GM12878 (cell line): ENCODE measurements around the gene MEIKIN. TPM values are rescaled to one million over a fixed set of nuclear protein-coding genes. Genes with fewer than 3 reads are reported as not detected.

Experiments used
- ATAC-seq: fragments of 200-7000 bp; cut with Tn5 transposase; 3 replicates; pipeline ENCODE4 v1.9.1; 2020; ENCODE audit warnings: mild to moderate bottlenecking, moderate library complexity
- BruUV-seq: library from RNA; stranded (reverse); fragments of 400-500 nt; replicated peaks from 2 replicates; lab custom pipeline; 2021; lab: Mats Ljungman, UMichigan
- CTCF ChIA-PET: fragments of 300-600 bp; sonication (Branson Sonifier 250); formaldehyde crosslinking; extraction: SDS; loops from one replicate; lab custom pipeline; 2021; ENCODE audit warnings: inconsistent platforms; lab: Yijun Ruan, JAX
- POLR2A ChIA-PET: fragments of 350-600 bp; formaldehyde crosslinking; extraction: SDS; loops from one replicate; lab custom pipeline; 2021; ENCODE audit warnings: inconsistent platforms; lab: Charles Lee
- RAD21 ChIA-PET: fragments of 300-600 bp; sonication (Branson Sonifier 250); formaldehyde crosslinking; loops from one replicate; lab custom pipeline; 2023; ENCODE audit warnings: antibody characterized with exemption; ENCODE audit not compliant: unreplicated experiment; lab: Charles Lee
- SMC1A ChIA-PET: fragments of 300-600 bp; sonication (Branson Sonifier 250); formaldehyde crosslinking; loops from one replicate; lab custom pipeline; 2023; ENCODE audit not compliant: unreplicated experiment, uncharacterized antibody; lab: Charles Lee
- DNase-seq: peaks from one replicate; pipeline ENCODE4 v3.0.0-alpha.2; 2011; ENCODE audit warnings: low read depth, low spot score
- FAIRE-seq: peaks from 3 replicates; lab custom pipeline; 2011; peaks lifted over from hg19 to GRCh38; lab: Jason Lieb, UNC
- H2AFZ ChIP-seq: 2 replicates; pipeline ENCODE4 v1.6.0; 2011; ENCODE audit warnings: low read depth, low read length, control low read depth; ENCODE audit not compliant: control insufficient read depth
- H3K27ac ChIP-seq: 2 replicates; pipeline ENCODE4 v1.5.1; 2011; ENCODE audit warnings: control low read depth; ENCODE audit not compliant: control insufficient read depth, insufficient read depth
- H3K27me3 ChIP-seq, 2 experiments: replicated peaks in 1 of 2; 2 replicates each; pipeline versions ENCODE4 v1.6.0 to v1.6.1; 2011; ENCODE audit warnings: low read length in 1 of 2; ENCODE audit not compliant: control insufficient read depth in 2 of 2, insufficient read depth in 2 of 2
- H3K36me3 ChIP-seq, 2 experiments: 2 replicates each; pipeline ENCODE4 v1.5.1; 2011; ENCODE audit warnings: low read length in 1 of 2; ENCODE audit not compliant: control insufficient read depth in 2 of 2, insufficient read depth in 2 of 2
- H3K4me1 ChIP-seq: 2 replicates; pipeline ENCODE4 v1.6.1; 2011; ENCODE audit warnings: mild to moderate bottlenecking, low read length, moderate library complexity, mixed read lengths; ENCODE audit not compliant: control insufficient read depth, insufficient read depth
- H3K4me2 ChIP-seq: 2 replicates; pipeline ENCODE4 v1.6.0; 2011; ENCODE audit warnings: control low read depth; ENCODE audit not compliant: control insufficient read depth, insufficient read depth
- H3K4me3 ChIP-seq: fragments of 200-600 bp; sonication (generic); 2 replicates; pipeline ENCODE4 v1.5.1; 2016
- H3K79me2 ChIP-seq: 2 replicates; pipeline ENCODE4 v1.6.0; 2011; ENCODE audit warnings: low read length; ENCODE audit not compliant: control insufficient read depth, insufficient read depth
- H3K9ac ChIP-seq: 2 replicates; pipeline ENCODE4 v1.8.0; 2011; ENCODE audit warnings: low read length, control low read depth, mixed read lengths; ENCODE audit not compliant: control insufficient read depth, insufficient read depth
- H3K9me3 ChIP-seq: replicated peaks from 3 replicates; pipeline ENCODE4 v1.5.1; 2011; ENCODE audit warnings: mild to moderate bottlenecking, low read length; ENCODE audit not compliant: control insufficient read depth, insufficient read depth
- H4K20me1 ChIP-seq: 2 replicates; pipeline ENCODE4 v1.6.0; 2011; ENCODE audit not compliant: control insufficient read depth, insufficient read depth
- CBFB ChIP-seq: IDR thresholded peaks from 2 replicates; pipeline ENCODE4 v1.6.1; 2016; ENCODE audit warnings: antibody characterized with exemption, low read depth
- CTCF ChIP-seq, 3 experiments: IDR thresholded peaks in 2 of 3; conservative IDR thresholded peaks in 1 of 3; 2 replicates each; pipeline ENCODE4 v1.5.1; 2011; ENCODE audit warnings: low read depth in 3 of 3, low read length in 3 of 3, mild to moderate bottlenecking in 3 of 3, control low read depth in 2 of 3, moderate library complexity in 2 of 3, inconsistent platforms in 1 of 3, mixed read lengths in 1 of 3; ENCODE audit not compliant: control insufficient read depth in 2 of 3, insufficient read depth in 1 of 3; ENCODE audit errors: extremely low read depth in 1 of 3
- EP300 ChIP-seq, 2 experiments: fragments of 150-350 bp in 1 of 2; IDR thresholded peaks; 2 replicates each; pipeline ENCODE4 v1.6.1; 2011 to 2012; ENCODE audit warnings: low read depth in 2 of 2, low read length in 2 of 2, borderline replicate concordance in 1 of 2, improper control_type of control experiment in 1 of 2, inconsistent platforms in 1 of 2; ENCODE audit not compliant: control insufficient read depth in 1 of 2
- ETV6 ChIP-seq, 2 experiments: fragments of 450-650 bp in 1 of 2; IDR thresholded peaks in 1 of 2; conservative IDR thresholded peaks in 1 of 2; 2 replicates each; pipeline ENCODE4 v1.6.1; 2014; ENCODE audit warnings: antibody characterized with exemption in 1 of 2, borderline replicate concordance in 1 of 2, low read depth in 1 of 2, mild to moderate bottlenecking in 1 of 2, moderate library complexity in 1 of 2
- GATAD2B ChIP-seq: fragments of 450-650 bp; conservative IDR thresholded peaks from 2 replicates; pipeline ENCODE4 v1.6.1; 2017; ENCODE audit warnings: low read depth, mild to moderate bottlenecking, moderate library complexity
- NR2C2 ChIP-seq: IDR thresholded peaks from 2 replicates; pipeline ENCODE4 v1.6.1; 2011; ENCODE audit warnings: borderline replicate concordance, low read depth; ENCODE audit not compliant: control insufficient read depth, insufficient read length
- PML ChIP-seq: IDR thresholded peaks from 2 replicates; pipeline ENCODE4 v1.6.1; 2012; ENCODE audit warnings: low read length, inconsistent platforms
- RAD21 ChIP-seq: IDR thresholded peaks from 2 replicates; pipeline ENCODE4 v1.6.1; 2011; ENCODE audit warnings: mild to moderate bottlenecking, low read depth, low read length, moderate library complexity; ENCODE audit not compliant: insufficient read depth
- RELB ChIP-seq: fragments of 450-650 bp; IDR thresholded peaks from 2 replicates; pipeline ENCODE4 v1.6.1; 2017; ENCODE audit warnings: low read depth, mild to moderate bottlenecking, moderate library complexity
- SMARCA5 ChIP-seq: fragments of 450-650 bp; IDR thresholded peaks from 2 replicates; pipeline ENCODE4 v1.6.1; 2017; ENCODE audit warnings: mild to moderate bottlenecking
- SREBF1 ChIP-seq: IDR thresholded peaks from 2 replicates; pipeline ENCODE4 v1.6.1; 2012; ENCODE audit warnings: mild to moderate bottlenecking, low read length
- SUPT20H ChIP-seq: IDR thresholded peaks from 2 replicates; pipeline ENCODE4 v1.6.1; 2011; ENCODE audit warnings: low read depth, mild to moderate bottlenecking, low read length, moderate library complexity, borderline replicate concordance; ENCODE audit not compliant: control insufficient read depth
- ZNF217 ChIP-seq: fragments of 450-650 bp; IDR thresholded peaks from 2 replicates; pipeline ENCODE4 v1.6.1; 2017; ENCODE audit warnings: antibody characterized with exemption, mild to moderate bottlenecking
- WGBS: methylation state at CpG from one replicate; pipeline ENCODE4 v1.1.6; 2016; ENCODE audit warnings: low lambda C conversion rate; ENCODE audit not compliant: insufficient replicate concordance, insufficient coverage; ENCODE audit errors: missing lambda C conversion rate; 5-methylcytosine and 5-hydroxymethylcytosine counted together
- in situ Hi-C: fragments of 300-500 bp; cut with MboI; formaldehyde crosslinking; loops from 9 replicates; pipeline ENCODE4 v1.14.3; 2018; ENCODE audit warnings: mixed read lengths
- intact Hi-C: fragments of 100-400 bp; cut with micrococcal nuclease; formaldehyde crosslinking; loops from one replicate; pipeline ENCODE4 v1.14.2; 2022; ENCODE audit not compliant: unreplicated experiment
- polyA plus RNA-seq, 11 experiments: library from polyadenylated mRNA; depleted of rRNA in 4 of 11; unstranded in 6 of 11; stranded (reverse) in 5 of 11; fragments of >200 nt; fragmentation: Nextera tagmentation in 4 of 11; fragmentation: Illumina TruSeq in 1 of 11; extraction: Ambion mirVana in 4 of 11; extraction: Trizol in 1 of 11; gene quantifications; 1 replicate in 1 of 11; 2 replicates in 10 of 11; pipeline versions ENCODE4 v1.2.1 to v1.2.3, GENCODE V29; 2011 to 2016; ENCODE audit warnings: inconsistent platforms in 2 of 11, missing spikeins in 2 of 11, low read depth in 1 of 11
- total RNA-seq, 4 experiments: library from RNA; depleted of rRNA in 3 of 4; stranded (reverse); fragments of >200 nt in 3 of 4; fragmentation: Illumina TruSeq in 1 of 4; extraction: Trizol in 1 of 4; gene quantifications; 2 replicates each; pipeline versions ENCODE4 v1.2.1 to v1.2.3, GENCODE V29; 2013 to 2021
- TF ChIP-seq, protein P1 (sequence below): fragments of 450-650 bp; conservative IDR thresholded peaks from 2 replicates; pipeline ENCODE4 v1.6.1; 2017; ENCODE audit warnings: mild to moderate bottlenecking, moderate library complexity
- TF ChIP-seq, protein P2 (sequence below): IDR thresholded peaks from 2 replicates; pipeline ENCODE4 v1.6.1; 2011; ENCODE audit warnings: low read depth, low read length, improper control_type of control experiment, borderline replicate concordance
- TF ChIP-seq, protein P3 (sequence below): fragments of 450-650 bp; IDR thresholded peaks from 2 replicates; pipeline ENCODE4 v1.6.1; 2017; ENCODE audit warnings: borderline replicate concordance

Gene MEIKIN
- total and polyA plus RNA-seq, 10 of the 15 experiments (the other 5 are each of a cell fraction or from before 2014, with no cell fraction given) = not detected

DNA sequence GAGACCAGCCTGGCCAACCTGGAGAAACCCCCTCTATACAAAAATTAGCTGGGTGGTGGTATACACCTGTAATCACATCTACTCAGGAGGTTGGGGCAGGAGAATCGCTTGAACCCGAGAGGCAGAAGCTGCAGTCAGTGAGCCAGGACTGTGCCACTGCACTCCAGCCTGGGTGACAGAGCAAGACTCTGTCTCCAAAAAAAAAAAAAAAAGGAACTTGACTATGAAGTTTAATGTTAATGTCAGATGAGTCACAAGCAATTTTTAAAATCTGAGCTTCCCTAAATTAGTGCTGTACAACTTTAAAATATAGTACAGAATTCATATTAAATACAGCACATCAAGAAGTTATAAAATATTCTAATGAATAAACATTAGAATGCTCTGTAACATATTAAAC is 1.5 kb downstream of the MEIKIN start:
- ATAC-seq = no peak
- Histone ChIP-seq H3K4me3 (no peak overlapping the region), H2AFZ (no peak overlapping the region), H3K4me2 (no peak overlapping the region), H3K4me1 (no peaks in the 10 kb centered on the region), H3K27me3 (peaks cover 0 to 2% of the 10 kb centered on the region in 2 experiments; a peak in 3 of 4 replicates), H4K20me1 (no peaks in the 10 kb centered on the region), H3K79me2 (no peaks in the 10 kb centered on the region), H3K9me3 (no peaks in the 10 kb centered on the region), H3K36me3 (no peaks in the 10 kb centered on the region), H3K9ac (no peak overlapping the region), H3K27ac (no peak overlapping the region)
- WGBS = 31% methylated on average over 2 of the region's 2 CpGs
- BruUV-seq = no TSS peak
- intact Hi-C loops = no loop called here
- in situ Hi-C loops = no loop called here
- ChIA-PET RAD21 (no interaction called here), POLR2A (no interaction called here), SMC1A (no interaction called here), CTCF (no interaction called here)
- no peak for FAIRE-seq
- DNase-seq = no peak
- no peak for TF ChIP-seq ETV6 (conservative IDR thresholded peaks at IDR 0.05 in 1 of 2, IDR thresholded peaks at IDR 0.05 in 1 of 2; ENCODE audit: borderline replicate concordance in 1 of 2, low read depth in 1 of 2)
- TF ChIP-seq, protein P1, sequence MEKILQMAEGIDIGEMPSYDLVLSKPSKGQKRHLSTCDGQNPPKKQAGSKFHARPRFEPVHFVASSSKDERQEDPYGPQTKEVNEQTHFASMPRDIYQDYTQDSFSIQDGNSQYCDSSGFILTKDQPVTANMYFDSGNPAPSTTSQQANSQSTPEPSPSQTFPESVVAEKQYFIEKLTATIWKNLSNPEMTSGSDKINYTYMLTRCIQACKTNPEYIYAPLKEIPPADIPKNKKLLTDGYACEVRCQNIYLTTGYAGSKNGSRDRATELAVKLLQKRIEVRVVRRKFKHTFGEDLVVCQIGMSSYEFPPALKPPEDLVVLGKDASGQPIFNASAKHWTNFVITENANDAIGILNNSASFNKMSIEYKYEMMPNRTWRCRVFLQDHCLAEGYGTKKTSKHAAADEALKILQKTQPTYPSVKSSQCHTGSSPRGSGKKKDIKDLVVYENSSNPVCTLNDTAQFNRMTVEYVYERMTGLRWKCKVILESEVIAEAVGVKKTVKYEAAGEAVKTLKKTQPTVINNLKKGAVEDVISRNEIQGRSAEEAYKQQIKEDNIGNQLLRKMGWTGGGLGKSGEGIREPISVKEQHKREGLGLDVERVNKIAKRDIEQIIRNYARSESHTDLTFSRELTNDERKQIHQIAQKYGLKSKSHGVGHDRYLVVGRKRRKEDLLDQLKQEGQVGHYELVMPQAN = no peak
- TF ChIP-seq SMARCA5 = no peak
- no peak for TF ChIP-seq SREBF1
- TF ChIP-seq, protein P2, sequence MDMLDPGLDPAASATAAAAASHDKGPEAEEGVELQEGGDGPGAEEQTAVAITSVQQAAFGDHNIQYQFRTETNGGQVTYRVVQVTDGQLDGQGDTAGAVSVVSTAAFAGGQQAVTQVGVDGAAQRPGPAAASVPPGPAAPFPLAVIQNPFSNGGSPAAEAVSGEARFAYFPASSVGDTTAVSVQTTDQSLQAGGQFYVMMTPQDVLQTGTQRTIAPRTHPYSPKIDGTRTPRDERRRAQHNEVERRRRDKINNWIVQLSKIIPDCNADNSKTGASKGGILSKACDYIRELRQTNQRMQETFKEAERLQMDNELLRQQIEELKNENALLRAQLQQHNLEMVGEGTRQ = no peak
- no peak for TF ChIP-seq CBFB
- no peak for TF ChIP-seq PML
- TF ChIP-seq RELB = no peak
- TF ChIP-seq, protein P3, sequence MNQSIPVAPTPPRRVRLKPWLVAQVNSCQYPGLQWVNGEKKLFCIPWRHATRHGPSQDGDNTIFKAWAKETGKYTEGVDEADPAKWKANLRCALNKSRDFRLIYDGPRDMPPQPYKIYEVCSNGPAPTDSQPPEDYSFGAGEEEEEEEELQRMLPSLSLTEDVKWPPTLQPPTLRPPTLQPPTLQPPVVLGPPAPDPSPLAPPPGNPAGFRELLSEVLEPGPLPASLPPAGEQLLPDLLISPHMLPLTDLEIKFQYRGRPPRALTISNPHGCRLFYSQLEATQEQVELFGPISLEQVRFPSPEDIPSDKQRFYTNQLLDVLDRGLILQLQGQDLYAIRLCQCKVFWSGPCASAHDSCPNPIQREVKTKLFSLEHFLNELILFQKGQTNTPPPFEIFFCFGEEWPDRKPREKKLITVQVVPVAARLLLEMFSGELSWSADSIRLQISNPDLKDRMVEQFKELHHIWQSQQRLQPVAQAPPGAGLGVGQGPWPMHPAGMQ = no peak
- no peak for TF ChIP-seq SUPT20H
- no peak for TF ChIP-seq ZNF217
- no peak for TF ChIP-seq EP300 (IDR thresholded peaks at IDR 0.05; ENCODE audit: borderline replicate concordance in 1 of 2, control insufficient read depth in 1 of 2, low read depth in 2 of 2, low read length in 2 of 2)
- no peak for TF ChIP-seq GATAD2B
- TF ChIP-seq NR2C2 = no peak
- no peak for TF ChIP-seq RAD21
- TF ChIP-seq CTCF (IDR thresholded peaks at IDR 0.05 in 2 of 3, conservative IDR thresholded peaks at IDR 0.05 in 1 of 3; ENCODE audit: control insufficient read depth in 2 of 3, extremely low read depth in 1 of 3, insufficient read depth in 1 of 3, low read depth in 3 of 3, low read length in 3 of 3) = no peak
